Uterus (tissue), 2 donors: ENCODE results near the gene MYLIP.

Source experiments
- CTCF ChIP-seq, 4 experiments: fragments of 200-600 bp in 2 of 4; fragments of 450-650 bp in 2 of 4; sonication (generic) in 2 of 4; IDR thresholded peaks; one replicate each; pipeline ENCODE4 v1.5.1; 2016 to 2019; ENCODE audit warnings: antibody characterized with exemption in 4 of 4, mild to moderate bottlenecking in 2 of 4, moderate library complexity in 1 of 4
- POLR2A ChIP-seq, 2 donors: fragments of 450-650 bp; IDR thresholded peaks; one replicate each; pipeline ENCODE4 v1.6.1; 2016; ENCODE audit warnings: antibody characterized with exemption in 2 of 2, mild to moderate bottlenecking in 1 of 2, moderate library complexity in 1 of 2

- TF ChIP-seq CTCF (IDR thresholded peaks at IDR 0.05) (no peak), POLR2A (IDR thresholded peaks at IDR 0.05) (no peak)
These were observed 25.2 kb upstream of the MYLIP start for GRCh38 chr6:16103722-16104121.
